GM23338 (cell line): ENCODE data around the gene DNASE2.

Experiments
- CREB1 ChIP-seq: fragments of 250-450 bp; sonication (Bioruptor Pico); IDR thresholded peaks from 2 replicates; pipeline ENCODE4 v1.5.0; 2020; ENCODE audit warnings: low read depth, mild to moderate bottlenecking, moderate library complexity
- CTCF ChIP-seq, 2 experiments: fragments of 200-600 bp in 1 of 2; sonication (generic) in 1 of 2; conservative IDR thresholded peaks; 2 replicates each; pipeline versions ENCODE4 v1.5.1 to v1.6.1; 2016 to 2017; ENCODE audit warnings: antibody characterized with exemption in 2 of 2, low read depth in 2 of 2, mild to moderate bottlenecking in 2 of 2, moderate library complexity in 1 of 2
- ETS1 ChIP-seq: IDR thresholded peaks from 2 replicates; pipeline ENCODE4 v1.6.1; 2016; ENCODE audit warnings: antibody characterized with exemption
- EZH2 ChIP-seq: fragments of 200-600 bp; sonication (generic); IDR thresholded peaks from one replicate; pipeline ENCODE4 v1.8.0; 2017; ENCODE audit warnings: antibody characterized with exemption, mild to moderate bottlenecking, low read depth; ENCODE audit not compliant: unreplicated experiment
- EZH2phosphoT487 ChIP-seq: fragments of 200-600 bp; sonication (generic); IDR thresholded peaks from one replicate; pipeline ENCODE4 v1.8.1; 2018; ENCODE audit warnings: antibody characterized with exemption; ENCODE audit not compliant: unreplicated experiment
- JUNB ChIP-seq: IDR thresholded peaks from one replicate; pipeline ENCODE4 v1.6.1; 2016; ENCODE audit warnings: antibody characterized with exemption; ENCODE audit not compliant: unreplicated experiment
- NANOG ChIP-seq: IDR thresholded peaks from 2 replicates; pipeline ENCODE4 v1.6.1; 2016; ENCODE audit warnings: antibody characterized with exemption, borderline replicate concordance
- POLR2AphosphoS5 ChIP-seq: IDR thresholded peaks from 2 replicates; pipeline ENCODE4 v1.6.1; 2016; ENCODE audit warnings: antibody characterized with exemption, low read depth
- STAT1 ChIP-seq: IDR thresholded peaks from one replicate; pipeline ENCODE4 v1.6.1; 2016; ENCODE audit warnings: antibody characterized with exemption; ENCODE audit not compliant: unreplicated experiment
- ZNF114 ChIP-seq: fragments of 250-450 bp; sonication (Bioruptor Pico); IDR thresholded peaks from 2 replicates; pipeline ENCODE4 v1.5.0; 2020; ENCODE audit warnings: mild to moderate bottlenecking, moderate library complexity
- ZNF331 ChIP-seq: fragments of 250-450 bp; sonication (Bioruptor Pico); IDR thresholded peaks from 2 replicates; pipeline ENCODE4 v1.5.0; 2020; ENCODE audit warnings: low read depth, mild to moderate bottlenecking, moderate library complexity
- ZNF462 ChIP-seq: fragments of 250-450 bp; sonication (Bioruptor Pico); IDR thresholded peaks from 2 replicates; pipeline ENCODE4 v1.5.0; 2020; ENCODE audit warnings: mild to moderate bottlenecking, moderate library complexity
- TF ChIP-seq, protein P1 (sequence below): IDR thresholded peaks from one replicate; pipeline ENCODE4 v1.6.1; 2018; ENCODE audit warnings: antibody characterized with exemption; ENCODE audit not compliant: unreplicated experiment

- TF ChIP-seq CTCF (conservative IDR thresholded peaks at IDR 0.05; ENCODE audit: low read depth in 2 of 2): no peak
- TF ChIP-seq POLR2AphosphoS5: no peak
- TF ChIP-seq EZH2: no peak
- TF ChIP-seq EZH2phosphoT487: no peak
- no peak for TF ChIP-seq CREB1
- no peak for TF ChIP-seq ETS1
- TF ChIP-seq, protein P1, sequence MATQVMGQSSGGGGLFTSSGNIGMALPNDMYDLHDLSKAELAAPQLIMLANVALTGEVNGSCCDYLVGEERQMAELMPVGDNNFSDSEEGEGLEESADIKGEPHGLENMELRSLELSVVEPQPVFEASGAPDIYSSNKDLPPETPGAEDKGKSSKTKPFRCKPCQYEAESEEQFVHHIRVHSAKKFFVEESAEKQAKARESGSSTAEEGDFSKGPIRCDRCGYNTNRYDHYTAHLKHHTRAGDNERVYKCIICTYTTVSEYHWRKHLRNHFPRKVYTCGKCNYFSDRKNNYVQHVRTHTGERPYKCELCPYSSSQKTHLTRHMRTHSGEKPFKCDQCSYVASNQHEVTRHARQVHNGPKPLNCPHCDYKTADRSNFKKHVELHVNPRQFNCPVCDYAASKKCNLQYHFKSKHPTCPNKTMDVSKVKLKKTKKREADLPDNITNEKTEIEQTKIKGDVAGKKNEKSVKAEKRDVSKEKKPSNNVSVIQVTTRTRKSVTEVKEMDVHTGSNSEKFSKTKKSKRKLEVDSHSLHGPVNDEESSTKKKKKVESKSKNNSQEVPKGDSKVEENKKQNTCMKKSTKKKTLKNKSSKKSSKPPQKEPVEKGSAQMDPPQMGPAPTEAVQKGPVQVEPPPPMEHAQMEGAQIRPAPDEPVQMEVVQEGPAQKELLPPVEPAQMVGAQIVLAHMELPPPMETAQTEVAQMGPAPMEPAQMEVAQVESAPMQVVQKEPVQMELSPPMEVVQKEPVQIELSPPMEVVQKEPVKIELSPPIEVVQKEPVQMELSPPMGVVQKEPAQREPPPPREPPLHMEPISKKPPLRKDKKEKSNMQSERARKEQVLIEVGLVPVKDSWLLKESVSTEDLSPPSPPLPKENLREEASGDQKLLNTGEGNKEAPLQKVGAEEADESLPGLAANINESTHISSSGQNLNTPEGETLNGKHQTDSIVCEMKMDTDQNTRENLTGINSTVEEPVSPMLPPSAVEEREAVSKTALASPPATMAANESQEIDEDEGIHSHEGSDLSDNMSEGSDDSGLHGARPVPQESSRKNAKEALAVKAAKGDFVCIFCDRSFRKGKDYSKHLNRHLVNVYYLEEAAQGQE: no peak
- no peak for TF ChIP-seq JUNB
- TF ChIP-seq ZNF114: no peak
- no peak for TF ChIP-seq NANOG
- TF ChIP-seq STAT1: no peak
- no peak for TF ChIP-seq ZNF331 (CRISPR knock-in tag)
- TF ChIP-seq ZNF462 (CRISPR knock-in tag): no peak
These were observed 40.9 kb downstream of the DNASE2 start for GRCh38 chr19:12840091-12841079.
